ENCODE results near the gene DGKZ.

Gene DGKZ

DNA sequence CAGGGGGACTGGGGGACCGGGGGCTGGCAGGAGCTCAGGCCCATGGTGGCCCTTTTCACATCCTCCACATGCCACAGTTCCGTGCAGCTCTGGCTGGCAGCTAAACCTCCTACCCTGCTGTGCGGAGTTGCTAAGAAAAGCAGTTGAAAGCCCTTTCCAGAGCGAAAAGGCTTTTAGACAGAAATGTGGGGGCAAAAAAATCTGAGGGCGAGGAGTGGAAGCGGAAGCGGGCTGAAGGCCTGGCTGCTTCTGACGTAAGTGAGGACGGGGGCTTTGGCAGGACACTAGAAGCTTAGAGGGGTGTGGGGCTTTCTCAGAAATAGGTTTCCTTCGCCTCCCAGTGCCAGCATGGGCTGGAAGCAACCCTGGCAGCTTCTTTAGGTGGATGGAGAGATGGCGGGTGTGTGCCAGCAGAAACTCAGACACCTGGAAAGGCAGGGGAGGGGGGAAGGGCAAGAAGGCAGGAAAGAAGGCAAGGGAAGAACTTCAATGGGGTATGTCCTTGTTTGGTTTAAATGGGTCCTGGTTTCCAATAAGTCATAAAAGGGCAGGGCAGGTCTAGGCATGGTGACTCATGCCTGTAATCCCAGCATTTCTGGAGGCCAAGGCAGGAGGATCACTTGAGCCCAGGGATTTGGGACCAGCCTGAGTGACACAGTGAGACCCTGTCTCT lies 11.2 kb upstream of the DGKZ start:
- no peak for DNase-seq (ENCODE audit: low read depth, low spot score)
- H3K27ac ChIP-seq (ENCODE audit: low read length): no peak overlapping the region
- peaks cover 17% of the 10 kb centered on the region for H3K4me1 ChIP-seq (ENCODE audit: control insufficient read depth, insufficient read depth, low read length)
- H3K27me3 ChIP-seq (ENCODE audit: control insufficient read depth, insufficient read depth, low read length): peaks cover 22% of the 10 kb centered on the region
- no peaks in the 10 kb centered on the region for H3K9me3 ChIP-seq (ENCODE audit: control insufficient read depth, insufficient read depth, low read length)
- WGBS (ENCODE audit: insufficient coverage, insufficient read length): no CpG with 5 or more reads among the region's 11 CpGs
- H3K36me3 ChIP-seq (ENCODE audit: control insufficient read depth, insufficient read depth, low read length): no peaks in the 10 kb centered on the region
- no peak overlapping the region for H3K4me3 ChIP-seq (ENCODE audit: low read length)

GRCh38 chr11:46336563-46337180 lies 10.6 kb upstream of the DGKZ start:
- Histone ChIP-seq H3K27me3 (ENCODE audit: control insufficient read depth, insufficient read depth, low read length) (peaks cover 15% of the 10 kb centered on the region), H3K4me3 (ENCODE audit: low read length) (no peak overlapping the region), H3K9me3 (ENCODE audit: control insufficient read depth, insufficient read depth, low read length) (no peaks in the 10 kb centered on the region), H3K36me3 (ENCODE audit: control insufficient read depth, insufficient read depth, low read length) (no peaks in the 10 kb centered on the region), H3K4me1 (ENCODE audit: control insufficient read depth, insufficient read depth, low read length) (peaks cover 17% of the 10 kb centered on the region), H3K27ac (ENCODE audit: low read length) (no peak overlapping the region)
- no CpG with 5 or more reads among the region's 12 CpGs for WGBS (ENCODE audit: insufficient coverage, insufficient read length)
- no peak for DNase-seq (ENCODE audit: low read depth, low spot score)

- WGBS (ENCODE audit: insufficient coverage, insufficient read length): no CpG with 5 or more reads among the region's 13 CpGs
- Histone ChIP-seq H3K9me3 (ENCODE audit: control insufficient read depth, insufficient read depth, low read length) (no peaks in the 10 kb centered on the region), H3K4me1 (ENCODE audit: control insufficient read depth, insufficient read depth, low read length) (peaks cover 19% of the 10 kb centered on the region), H3K36me3 (ENCODE audit: control insufficient read depth, insufficient read depth, low read length) (no peaks in the 10 kb centered on the region), H3K27ac (ENCODE audit: low read length) (no peak overlapping the region), H3K4me3 (ENCODE audit: low read length) (no peak overlapping the region), H3K27me3 (ENCODE audit: control insufficient read depth, insufficient read depth, low read length) (peaks cover 8% of the 10 kb centered on the region; the same call in 1 of the 2 replicates)
- DNase-seq (ENCODE audit: low read depth, low spot score): no peak
These were observed 9.5 kb upstream of the DGKZ start for GRCh38 chr11:46337626-46338345.

GRCh38 chr11:46338636-46338987 lies 8.7 kb upstream of the DGKZ start:
- no CpG with 5 or more reads among the region's 9 CpGs for WGBS (ENCODE audit: insufficient coverage, insufficient read length)
- no peaks in the 10 kb centered on the region for H3K36me3 ChIP-seq (ENCODE audit: control insufficient read depth, insufficient read depth, low read length)

GRCh38 chr11:46338988-46339666 lies 8.1 kb upstream of the DGKZ start:
- peak overlapping the region; percentile 70 for H3K27ac ChIP-seq (ENCODE audit: low read length)
- no peaks in the 10 kb centered on the region for H3K36me3 ChIP-seq (ENCODE audit: control insufficient read depth, insufficient read depth, low read length)
- H3K9me3 ChIP-seq (ENCODE audit: control insufficient read depth, insufficient read depth, low read length): no peaks in the 10 kb centered on the region
- H3K4me1 ChIP-seq (ENCODE audit: control insufficient read depth, insufficient read depth, low read length): peaks cover 19% of the 10 kb centered on the region
- WGBS (ENCODE audit: insufficient coverage, insufficient read length): no CpG with 5 or more reads among the region's 16 CpGs
- no peak overlapping the region; the same call in 1 of the 2 replicates for H3K4me3 ChIP-seq (ENCODE audit: low read length)
- H3K27me3 ChIP-seq (ENCODE audit: control insufficient read depth, insufficient read depth, low read length): peaks cover under 1% of the 10 kb centered on the region; the same call in 1 of the 2 replicates
- DNase-seq (ENCODE audit: low read depth, low spot score): peak; percentile 91

More at GRCh38 chr11:46338636-46338987, 8.7 kb upstream of the DGKZ start:
- Histone ChIP-seq H3K4me3 (ENCODE audit: low read length) (no peak overlapping the region; the same call in 1 of the 2 replicates), H3K9me3 (ENCODE audit: control insufficient read depth, insufficient read depth, low read length) (no peaks in the 10 kb centered on the region), H3K27ac (ENCODE audit: low read length) (peak overlapping the region; percentile 70), H3K4me1 (ENCODE audit: control insufficient read depth, insufficient read depth, low read length) (peaks cover 19% of the 10 kb centered on the region), H3K27me3 (ENCODE audit: control insufficient read depth, insufficient read depth, low read length) (peaks cover 5% of the 10 kb centered on the region; the same call in 1 of the 2 replicates)
- no peak for DNase-seq (ENCODE audit: low read depth, low spot score)

DNA sequence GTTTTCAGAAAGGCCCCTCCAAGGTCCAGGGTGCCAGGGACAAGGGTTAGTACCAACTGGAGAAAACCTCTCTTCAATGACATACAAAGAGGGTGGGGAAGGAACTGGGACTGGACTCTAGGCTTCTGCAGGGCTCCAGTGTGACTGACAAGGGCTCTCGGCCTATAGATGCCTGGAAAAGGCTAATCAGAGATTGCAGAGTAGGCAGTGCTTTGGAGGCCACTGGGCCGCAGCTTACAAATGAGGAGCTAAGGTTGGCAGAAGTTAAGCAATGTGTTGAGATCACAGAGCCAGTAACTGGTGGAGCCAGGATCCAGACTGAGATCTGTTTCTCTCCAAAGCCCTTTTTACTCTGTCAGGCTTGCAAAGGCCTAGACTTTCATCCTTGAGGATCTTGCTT lies 7.4 kb upstream of the DGKZ start:
- no peak for DNase-seq (ENCODE audit: low read depth, low spot score)
- Histone ChIP-seq H3K27ac (ENCODE audit: low read length) (peak overlapping the region; percentile 32), H3K36me3 (ENCODE audit: control insufficient read depth, insufficient read depth, low read length) (no peaks in the 10 kb centered on the region), H3K4me1 (ENCODE audit: control insufficient read depth, insufficient read depth, low read length) (peaks cover 20% of the 10 kb centered on the region), H3K4me3 (ENCODE audit: low read length) (no peak overlapping the region), H3K9me3 (ENCODE audit: control insufficient read depth, insufficient read depth, low read length) (no peaks in the 10 kb centered on the region), H3K27me3 (ENCODE audit: control insufficient read depth, insufficient read depth, low read length) (no peaks in the 10 kb centered on the region)
- no CpG with 5 or more reads among the region's 2 CpGs for WGBS (ENCODE audit: insufficient coverage, insufficient read length)

DNA sequence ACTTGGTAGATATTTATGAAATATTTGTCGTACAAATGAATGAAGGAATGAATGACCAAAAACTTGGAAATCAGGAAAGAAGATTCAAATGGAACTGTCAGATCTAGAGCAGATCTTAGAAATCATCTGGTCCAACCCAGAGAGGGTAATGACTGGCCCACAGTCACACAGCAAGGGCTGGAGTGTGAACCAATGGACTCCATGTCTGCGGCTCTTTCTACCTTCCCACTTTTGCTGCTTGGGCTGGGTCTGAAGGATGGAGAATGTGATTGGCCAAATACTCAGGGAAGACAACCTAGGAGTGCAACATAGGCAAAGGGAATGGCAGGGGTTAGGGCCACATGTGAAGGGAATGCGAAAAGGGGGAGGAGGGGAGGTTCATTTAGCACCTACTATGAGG lies 5.8 kb upstream of the DGKZ start:
- WGBS (ENCODE audit: insufficient coverage, insufficient read length): no CpG with 5 or more reads among the region's 3 CpGs
- Histone ChIP-seq H3K4me3 (ENCODE audit: low read length) (no peak overlapping the region), H3K9me3 (ENCODE audit: control insufficient read depth, insufficient read depth, low read length) (no peaks in the 10 kb centered on the region), H3K27me3 (ENCODE audit: control insufficient read depth, insufficient read depth, low read length) (no peaks in the 10 kb centered on the region), H3K27ac (ENCODE audit: low read length) (no peak overlapping the region), H3K36me3 (ENCODE audit: control insufficient read depth, insufficient read depth, low read length) (no peaks in the 10 kb centered on the region), H3K4me1 (ENCODE audit: control insufficient read depth, insufficient read depth, low read length) (peaks cover 19% of the 10 kb centered on the region)
- no peak for DNase-seq (ENCODE audit: low read depth, low spot score)

- no peaks in the 10 kb centered on the region for H3K27me3 ChIP-seq (ENCODE audit: control insufficient read depth, insufficient read depth, low read length)
- WGBS (ENCODE audit: insufficient coverage, insufficient read length): no CpG with 5 or more reads among the region's 5 CpGs
- no peak overlapping the region for H3K4me3 ChIP-seq (ENCODE audit: low read length)
- H3K9me3 ChIP-seq (ENCODE audit: control insufficient read depth, insufficient read depth, low read length): no peaks in the 10 kb centered on the region
- H3K27ac ChIP-seq (ENCODE audit: low read length): no peak overlapping the region
- H3K36me3 ChIP-seq (ENCODE audit: control insufficient read depth, insufficient read depth, low read length): no peaks in the 10 kb centered on the region
- H3K4me1 ChIP-seq (ENCODE audit: control insufficient read depth, insufficient read depth, low read length): peaks cover 20% of the 10 kb centered on the region
- no peak for DNase-seq (ENCODE audit: low read depth, low spot score)
These were observed 5.0 kb upstream of the DGKZ start for GRCh38 chr11:46342239-46342638.

- no peak overlapping the region for H3K4me3 ChIP-seq (ENCODE audit: low read length)
- no peak for DNase-seq (ENCODE audit: low read depth, low spot score)
- no CpG with 5 or more reads among the region's 3 CpGs for WGBS (ENCODE audit: insufficient coverage, insufficient read length)
- no peaks in the 10 kb centered on the region for H3K36me3 ChIP-seq (ENCODE audit: control insufficient read depth, insufficient read depth, low read length)
- H3K27me3 ChIP-seq (ENCODE audit: control insufficient read depth, insufficient read depth, low read length): no peaks in the 10 kb centered on the region
- H3K4me1 ChIP-seq (ENCODE audit: control insufficient read depth, insufficient read depth, low read length): peaks cover 16% of the 10 kb centered on the region
- no peaks in the 10 kb centered on the region for H3K9me3 ChIP-seq (ENCODE audit: control insufficient read depth, insufficient read depth, low read length)
- no peak overlapping the region for H3K27ac ChIP-seq (ENCODE audit: low read length)
These were observed 3.7 kb upstream of the DGKZ start for GRCh38 chr11:46343520-46343919.

GRCh38 chr11:46345131-46345597 lies 2.1 kb upstream of the DGKZ start:
- Histone ChIP-seq H3K36me3 (ENCODE audit: control insufficient read depth, insufficient read depth, low read length) (no peaks in the 10 kb centered on the region), H3K27ac (ENCODE audit: low read length) (no peak overlapping the region), H3K4me1 (ENCODE audit: control insufficient read depth, insufficient read depth, low read length) (peaks cover 12% of the 10 kb centered on the region), H3K9me3 (ENCODE audit: control insufficient read depth, insufficient read depth, low read length) (no peaks in the 10 kb centered on the region), H3K4me3 (ENCODE audit: low read length) (no peak overlapping the region), H3K27me3 (ENCODE audit: control insufficient read depth, insufficient read depth, low read length) (no peaks in the 10 kb centered on the region)
- WGBS (ENCODE audit: insufficient coverage, insufficient read length): no CpG with 5 or more reads among the region's 20 CpGs
- DNase-seq (ENCODE audit: low read depth, low spot score): no peak
